ENCODE data around the gene CPNE6.

CPNE6 gene

DNA sequence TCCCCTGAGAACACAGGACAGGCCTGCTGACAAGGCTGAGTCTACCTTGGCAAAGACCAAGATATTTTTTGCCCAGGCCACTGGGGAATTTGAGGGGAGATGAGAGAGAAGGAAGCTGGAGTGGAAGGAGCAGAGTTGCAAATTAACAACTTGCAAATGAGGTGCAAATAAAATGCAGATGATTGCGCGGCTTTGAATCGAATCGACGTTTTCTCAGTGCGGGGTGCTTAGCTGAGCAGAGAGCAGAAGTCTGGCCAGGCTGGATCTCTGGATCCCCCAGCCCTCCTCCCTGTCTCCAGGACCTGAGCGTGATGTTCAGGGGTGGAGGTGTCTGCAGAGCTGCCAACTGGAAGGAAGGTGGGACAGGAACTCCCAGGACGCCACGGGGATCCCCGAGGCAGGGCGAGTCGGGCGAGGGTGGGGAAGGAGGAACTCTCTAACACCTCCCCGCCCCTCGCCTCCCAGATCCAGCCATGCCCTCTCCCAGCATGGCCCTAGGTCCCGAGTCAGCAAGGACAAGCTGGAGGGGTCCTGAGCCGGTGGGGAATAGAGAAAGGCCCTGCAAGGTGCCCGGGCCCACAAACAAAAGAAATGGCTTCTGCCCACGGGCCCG, 20.1 kb upstream of the CPNE6 start:
- Mint-ChIP-seq H3K9me3 (no peaks in the 10 kb centered on the region), H3K27me3 (peaks cover 54% of the 10 kb centered on the region), H3K27ac (peak overlapping the region; percentile 45 to 89), H3K4me1 (peaks cover 23% of the 10 kb centered on the region), H3K4me3 (peak overlapping the region; percentile 59 to 80)
- DNase-seq (no peak), ATAC-seq (peak; percentile 2)

DNA sequence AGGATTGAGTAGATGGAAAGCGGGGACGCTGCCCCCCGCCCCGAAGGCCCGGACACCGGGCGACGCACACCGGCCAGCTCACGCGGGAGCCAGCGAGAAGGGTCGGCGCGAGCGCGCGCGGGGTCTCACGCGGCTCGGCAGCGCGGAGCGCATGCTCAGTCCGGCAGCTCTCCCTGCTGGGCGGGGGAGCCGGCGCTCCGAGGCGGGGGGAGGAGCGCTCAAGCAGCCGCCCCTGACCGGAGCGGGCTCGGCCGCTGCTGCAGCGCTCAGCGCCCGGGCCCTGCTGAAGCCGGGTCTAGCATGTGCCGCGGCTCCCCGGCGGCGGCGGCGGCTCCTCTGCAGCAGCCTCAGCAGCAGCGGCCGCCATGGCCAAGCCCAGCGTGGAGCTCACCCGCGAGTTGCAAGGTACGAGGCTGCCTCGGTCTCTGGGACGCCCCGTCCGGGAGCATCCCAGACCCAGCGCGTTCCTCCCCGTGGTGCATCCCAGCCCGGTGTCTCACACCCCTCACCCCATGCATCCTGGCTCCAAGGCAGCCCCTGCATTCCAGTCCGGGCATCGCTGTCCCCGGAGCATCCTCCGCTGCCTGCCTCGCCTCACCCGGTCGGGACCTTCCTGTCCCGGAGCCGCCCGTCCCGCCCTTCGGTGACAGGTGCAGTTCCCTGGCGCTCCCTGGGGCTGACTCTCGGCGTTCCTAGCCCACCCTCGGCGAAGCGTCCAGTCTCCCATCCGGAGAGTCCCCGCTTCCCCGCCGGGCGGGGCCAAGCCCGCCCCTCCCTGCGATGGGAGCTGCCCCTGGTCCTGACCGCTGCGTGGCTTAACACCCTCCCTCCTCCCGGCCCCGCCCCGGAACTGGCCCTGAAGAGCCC, 19.3 kb upstream of the CPNE6 start, which contains the start of gene CARMIL3:
CARMIL3 (plus strand) TSS at position 221 of the 867 bp plus-strand sequence; CDS start at position 366, 145 bp downstream.
- H3K4me1 Mint-ChIP-seq = peaks cover 23% of the 10 kb centered on the region
- peak; percentile 58 to 59 for DNase-seq
- H3K9me3 Mint-ChIP-seq = no peaks in the 10 kb centered on the region
- peak within 1 kb of the TSS; percentile 45 to 89 for H3K27ac Mint-ChIP-seq
- H3K4me3 Mint-ChIP-seq = peak within 1 kb of the TSS; percentile 80 to 83
- peak; percentile 66 for ATAC-seq
- peaks cover 54% of the 10 kb centered on the region for H3K27me3 Mint-ChIP-seq

DNA sequence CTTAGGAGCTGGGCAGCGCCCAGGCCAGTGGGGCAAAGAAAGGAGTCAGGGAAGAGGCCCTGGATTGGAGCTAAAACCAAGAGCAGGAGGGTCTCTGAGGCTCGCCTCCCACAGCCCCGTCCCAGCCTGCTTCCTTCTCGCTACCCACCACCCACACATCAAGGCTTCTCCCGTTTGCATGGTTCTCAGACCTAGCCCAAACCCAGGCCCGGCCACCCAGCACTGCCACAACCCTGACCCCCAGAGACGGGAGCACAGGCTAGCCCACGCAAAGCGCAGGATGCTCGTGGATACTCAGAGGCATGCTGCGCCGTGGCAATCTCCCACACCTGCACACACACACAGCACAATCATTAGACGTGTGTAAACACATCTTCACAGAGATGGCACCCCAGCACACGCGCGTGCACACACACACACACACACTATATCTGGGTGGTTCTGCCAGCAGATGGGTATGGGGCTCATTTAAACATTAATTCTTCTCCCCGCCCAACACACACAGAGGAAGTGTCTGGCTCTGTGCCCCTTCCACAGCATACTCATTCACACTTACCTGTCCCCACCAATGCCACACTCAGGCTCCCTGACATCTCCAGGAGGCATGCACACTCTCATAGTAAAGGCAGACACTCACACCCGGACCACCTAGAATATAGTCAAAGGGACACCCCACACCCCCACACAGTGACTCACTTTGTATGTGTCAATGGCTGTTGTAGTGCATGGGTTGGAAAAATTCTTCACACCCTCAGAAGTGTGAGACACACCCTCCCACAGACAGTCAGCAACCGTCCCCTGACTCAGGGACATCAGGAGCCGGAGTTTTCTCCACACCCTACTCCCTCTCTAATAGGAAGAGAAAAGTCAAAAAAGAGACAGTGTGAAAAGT, 18.5 kb upstream of the CPNE6 start:
- Mint-ChIP-seq H3K27me3 (peaks cover 54% of the 10 kb centered on the region), H3K9me3 (no peaks in the 10 kb centered on the region), H3K4me1 (peaks cover 23% of the 10 kb centered on the region), H3K4me3 (peak overlapping the region; percentile 78 to 83), H3K27ac (peak overlapping the region in 1 of 2 donors; percentile 36)
- ATAC-seq (peak; percentile 87), DNase-seq (peak; percentile 48 to 67)

DNA sequence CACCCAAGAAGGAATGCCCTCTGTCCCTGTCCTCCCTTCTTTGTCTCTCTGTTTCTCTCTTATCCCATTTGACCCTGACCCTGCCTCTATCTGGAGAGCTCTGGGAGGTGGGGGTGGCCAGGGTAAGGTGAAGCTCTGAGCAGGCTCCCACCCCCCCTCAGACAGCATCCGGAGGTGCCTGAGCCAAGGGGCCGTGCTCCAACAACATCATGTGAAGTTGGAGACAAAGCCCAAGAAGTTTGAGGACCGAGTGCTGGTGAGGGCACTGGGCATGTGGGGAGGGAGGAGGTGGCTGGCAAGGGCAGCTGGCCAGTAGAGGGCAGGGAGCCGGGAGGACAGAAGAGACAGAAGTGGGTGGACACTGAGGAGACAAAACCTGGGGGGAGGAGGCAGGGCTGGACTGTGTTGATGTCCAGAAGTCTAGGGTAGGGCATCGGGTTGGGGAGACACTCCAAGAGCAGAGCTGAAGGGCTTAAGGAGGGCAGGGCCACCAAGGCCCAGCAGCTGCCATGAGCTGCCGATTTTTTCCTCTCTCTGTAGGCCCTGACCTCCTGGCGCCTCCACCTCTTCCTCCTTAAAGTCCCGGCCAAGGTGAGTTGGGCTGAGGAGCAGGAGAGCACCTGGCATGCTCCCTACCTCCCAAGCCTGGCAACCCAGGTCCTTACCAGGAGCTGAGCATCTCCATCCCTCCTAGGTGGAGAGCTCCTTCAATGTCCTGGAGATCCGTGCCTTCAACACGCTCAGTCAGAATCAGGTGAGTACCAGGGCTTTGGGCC, 17.6 kb upstream of the CPNE6 start:
- Mint-ChIP-seq H3K4me1 (peaks cover 28% of the 10 kb centered on the region), H3K27me3 (peaks cover 52% of the 10 kb centered on the region), H3K9me3 (no peaks in the 10 kb centered on the region), H3K4me3 (peak overlapping the region in 1 of 2 donors; percentile 83), H3K27ac (peak overlapping the region; percentile 7 to 36)
- no peak for DNase-seq
- peak; percentile 2 for ATAC-seq

DNA sequence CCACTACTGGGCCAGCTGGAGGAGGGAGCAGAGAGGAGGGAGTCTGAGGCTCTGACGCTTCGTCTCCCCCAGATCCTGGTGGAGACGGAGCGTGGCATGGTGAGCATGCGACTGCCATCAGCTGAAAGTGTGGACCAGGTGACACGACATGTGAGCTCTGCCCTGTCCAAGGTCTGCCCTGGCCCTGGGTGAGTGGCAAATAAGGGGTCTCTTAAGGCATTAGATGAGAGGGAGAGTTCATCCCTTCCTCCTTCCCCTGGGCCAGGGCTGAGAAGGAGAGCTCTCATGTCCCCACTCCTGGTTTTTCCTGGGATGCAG, 17.1 kb upstream of the CPNE6 start:
- ATAC-seq = no peak
- H3K4me1 Mint-ChIP-seq = peaks cover 28% of the 10 kb centered on the region

DNA sequence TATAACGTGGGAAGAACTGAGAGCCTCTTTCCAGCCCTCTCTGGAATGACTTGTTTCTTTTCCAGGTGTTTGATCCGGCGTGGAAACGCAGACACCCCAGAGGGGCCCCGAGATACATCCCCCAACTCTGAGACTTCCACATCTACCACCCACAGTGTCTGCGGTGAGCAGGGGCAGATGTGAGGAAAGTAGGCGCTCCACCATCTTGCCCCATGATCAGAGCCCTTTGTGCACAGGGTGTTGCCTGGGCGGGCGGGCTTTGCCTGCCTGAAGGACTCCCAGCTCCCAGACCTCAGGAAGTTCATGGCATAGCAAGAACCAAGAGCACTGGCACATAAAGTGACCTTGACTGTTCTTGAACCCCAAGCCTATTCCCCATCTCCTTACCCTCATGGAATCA, 16.7 kb upstream of the CPNE6 start:
- H3K27ac Mint-ChIP-seq = no peak overlapping the region
- peaks cover 46% of the 10 kb centered on the region for H3K27me3 Mint-ChIP-seq
- ATAC-seq (no peak), DNase-seq (no peak)
- H3K4me1 Mint-ChIP-seq = peaks cover 28% of the 10 kb centered on the region
- no peaks in the 10 kb centered on the region for H3K9me3 Mint-ChIP-seq
- H3K4me3 Mint-ChIP-seq = no peak overlapping the region

More for the DNA sequence above, 17.1 kb upstream of the CPNE6 start:
- Mint-ChIP-seq H3K9me3 (no peaks in the 10 kb centered on the region), H3K27me3 (peaks cover 46% of the 10 kb centered on the region), H3K27ac (no peak overlapping the region), H3K4me3 (no peak overlapping the region)
- DNase-seq = no peak

DNA sequence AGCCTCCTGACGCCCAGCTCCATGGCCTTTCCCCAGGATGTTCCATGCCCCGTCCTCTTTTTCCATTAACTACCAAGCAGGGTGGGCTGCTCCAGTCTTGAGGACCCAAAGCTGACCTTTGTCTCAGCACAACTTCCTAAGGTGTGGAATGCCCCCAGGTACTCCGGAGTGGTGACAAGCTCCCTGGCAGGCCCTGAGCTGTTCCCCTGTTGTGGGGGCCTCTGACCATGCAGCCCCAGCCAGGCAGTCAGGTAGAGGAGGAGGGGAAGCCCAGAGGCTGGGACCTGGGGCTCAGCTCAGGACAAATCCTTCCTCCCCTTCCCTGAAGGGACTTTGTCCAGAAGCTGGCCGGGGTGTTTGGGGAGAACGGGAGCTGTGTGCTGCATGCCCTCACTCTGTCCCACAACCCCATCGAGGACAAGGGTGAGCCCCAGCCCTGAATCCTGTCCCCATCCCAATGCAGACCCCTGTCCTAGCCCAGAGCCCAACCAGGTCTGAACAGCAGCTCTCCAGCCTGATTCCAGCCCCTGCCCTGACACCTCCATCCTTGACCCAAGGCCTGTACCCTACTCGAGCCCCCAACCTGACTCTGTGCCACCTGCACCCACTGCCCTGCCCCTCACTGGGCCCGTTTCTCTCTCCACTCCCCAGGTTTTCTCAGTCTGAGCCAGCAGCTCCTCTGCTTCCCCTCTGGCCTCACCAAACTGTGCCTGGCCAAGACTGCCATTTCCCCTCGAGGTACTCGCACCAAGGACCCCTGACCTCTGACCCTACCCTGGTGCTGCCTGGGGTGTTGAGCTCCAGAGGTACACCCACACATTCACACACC, 15.2 kb upstream of the CPNE6 start:
- ATAC-seq (no peak), DNase-seq (no peak)
- H3K27me3 Mint-ChIP-seq = peaks cover 31% of the 10 kb centered on the region
- H3K9me3 Mint-ChIP-seq = no peaks in the 10 kb centered on the region
- no peak overlapping the region for H3K4me3 Mint-ChIP-seq
- H3K27ac Mint-ChIP-seq = no peak overlapping the region
- H3K4me1 Mint-ChIP-seq = peaks cover 23% of the 10 kb centered on the region

DNA sequence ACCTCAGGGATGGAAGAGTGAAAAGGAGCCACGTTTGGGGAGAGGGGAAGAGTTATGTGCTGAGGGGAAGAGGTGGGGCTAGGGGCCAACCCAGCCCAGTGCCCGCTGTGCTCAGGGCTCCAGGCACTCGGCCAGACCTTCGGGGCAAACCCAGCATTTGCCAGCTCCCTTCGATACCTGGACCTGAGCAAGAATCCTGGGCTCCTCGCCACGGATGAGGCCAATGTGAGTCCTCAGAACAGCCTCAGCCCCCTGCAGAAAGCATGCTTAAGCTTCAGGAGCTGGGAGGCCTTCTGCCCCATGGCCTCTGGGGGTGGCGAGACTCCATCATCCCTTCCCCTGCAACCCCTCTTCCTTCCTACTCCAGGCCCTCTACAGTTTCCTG, 14.6 kb upstream of the CPNE6 start:
- no peak for DNase-seq
- peaks cover 31% of the 10 kb centered on the region for H3K27me3 Mint-ChIP-seq
- no peak for ATAC-seq
- no peaks in the 10 kb centered on the region for H3K9me3 Mint-ChIP-seq
- peak overlapping the region in 1 of 2 donors; percentile 47 for H3K27ac Mint-ChIP-seq
- H3K4me1 Mint-ChIP-seq = peaks cover 21% of the 10 kb centered on the region
- H3K4me3 Mint-ChIP-seq = no peak overlapping the region

DNA sequence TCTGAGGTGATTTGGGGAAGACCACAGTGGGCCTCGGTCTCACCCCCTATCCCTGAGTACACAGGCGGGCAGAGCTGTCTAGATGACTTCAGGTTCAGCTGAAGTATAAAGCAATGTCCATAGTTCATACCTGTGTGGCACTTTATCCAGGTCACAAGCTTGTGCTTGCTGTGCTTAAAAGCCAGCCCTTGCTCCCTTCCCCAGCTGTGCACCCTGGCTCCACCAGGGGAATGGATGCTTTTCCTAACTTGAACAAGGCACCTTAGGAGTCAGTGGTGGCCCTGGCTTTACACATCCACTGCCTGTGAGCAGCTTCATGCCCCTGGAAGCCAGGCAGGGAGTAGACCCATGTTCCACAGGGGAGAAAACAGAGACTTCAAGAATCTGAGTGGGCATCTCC, 14.1 kb upstream of the CPNE6 start:
- Mint-ChIP-seq H3K27ac (peak overlapping the region; percentile 23 to 47), H3K27me3 (peaks cover 31% of the 10 kb centered on the region), H3K9me3 (no peaks in the 10 kb centered on the region), H3K4me1 (peaks cover 21% of the 10 kb centered on the region), H3K4me3 (no peak overlapping the region)
- DNase-seq (no peak), ATAC-seq (no peak)

DNA sequence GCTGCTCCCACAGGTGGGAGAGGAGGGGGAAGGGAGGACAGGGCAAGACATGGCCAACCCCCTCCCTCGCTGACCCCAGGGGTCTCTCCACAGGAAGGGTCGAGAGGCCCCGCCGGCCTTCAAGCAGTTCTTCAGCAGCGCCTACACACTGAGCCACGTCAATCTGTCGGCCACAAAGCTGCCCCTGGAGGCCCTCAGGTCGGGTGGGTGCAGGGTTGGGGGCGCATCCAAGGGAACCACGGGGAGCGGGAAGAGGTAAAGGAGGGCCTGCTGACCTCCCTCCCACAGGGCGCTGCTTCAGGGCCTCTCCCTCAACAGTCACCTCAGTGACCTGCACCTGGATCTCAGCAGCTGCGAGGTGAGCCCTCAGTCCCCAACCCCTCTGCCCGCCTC, 13.5 kb upstream of the CPNE6 start:
- peaks cover 29% of the 10 kb centered on the region for H3K27me3 Mint-ChIP-seq
- ATAC-seq (no peak), DNase-seq (no peak)
- H3K4me1 Mint-ChIP-seq = peaks cover 18% of the 10 kb centered on the region
- no peaks in the 10 kb centered on the region for H3K9me3 Mint-ChIP-seq
- H3K27ac Mint-ChIP-seq = peak overlapping the region; percentile 94 to 95
- no peak overlapping the region for H3K4me3 Mint-ChIP-seq

DNA sequence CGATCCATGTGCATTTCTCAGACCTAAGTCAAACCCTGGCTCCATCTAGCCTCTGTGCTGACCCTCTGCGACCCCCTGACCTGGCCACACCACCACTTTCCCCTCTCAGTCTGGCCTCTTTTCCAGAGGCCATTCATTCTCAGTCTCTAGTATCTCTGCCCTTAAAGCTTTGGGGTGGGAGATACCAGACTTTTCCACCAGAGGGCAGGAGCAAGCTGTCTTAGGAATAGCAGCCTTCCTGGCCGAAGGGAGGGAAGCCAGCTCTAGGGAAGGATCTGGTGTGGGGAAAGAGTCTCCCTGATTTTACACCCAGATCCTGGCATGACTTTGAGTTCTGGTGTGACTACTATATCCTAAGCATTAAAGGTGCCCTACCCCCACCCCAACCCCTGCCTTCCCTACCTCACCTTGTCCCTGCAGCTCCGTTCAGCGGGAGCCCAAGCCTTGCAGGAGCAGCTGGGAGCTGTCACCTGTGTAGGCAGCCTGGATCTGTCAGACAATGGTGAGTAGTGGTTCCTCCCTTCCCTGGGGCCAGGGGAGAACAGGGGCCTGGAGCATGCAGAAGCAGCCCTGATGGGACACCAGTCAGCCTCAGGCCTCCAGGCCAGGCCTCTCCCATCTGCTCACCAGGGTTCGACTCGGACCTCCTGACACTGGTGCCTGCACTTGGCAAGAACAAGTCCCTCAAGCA, 13.0 kb upstream of the CPNE6 start:
- Mint-ChIP-seq H3K27ac (peak overlapping the region; percentile 94 to 95), H3K4me1 (peaks cover 18% of the 10 kb centered on the region), H3K9me3 (no peaks in the 10 kb centered on the region), H3K4me3 (no peak overlapping the region), H3K27me3 (peaks cover 23% of the 10 kb centered on the region)
- ATAC-seq = peak; percentile 53
- DNase-seq = peak; percentile 40 to 60

DNA sequence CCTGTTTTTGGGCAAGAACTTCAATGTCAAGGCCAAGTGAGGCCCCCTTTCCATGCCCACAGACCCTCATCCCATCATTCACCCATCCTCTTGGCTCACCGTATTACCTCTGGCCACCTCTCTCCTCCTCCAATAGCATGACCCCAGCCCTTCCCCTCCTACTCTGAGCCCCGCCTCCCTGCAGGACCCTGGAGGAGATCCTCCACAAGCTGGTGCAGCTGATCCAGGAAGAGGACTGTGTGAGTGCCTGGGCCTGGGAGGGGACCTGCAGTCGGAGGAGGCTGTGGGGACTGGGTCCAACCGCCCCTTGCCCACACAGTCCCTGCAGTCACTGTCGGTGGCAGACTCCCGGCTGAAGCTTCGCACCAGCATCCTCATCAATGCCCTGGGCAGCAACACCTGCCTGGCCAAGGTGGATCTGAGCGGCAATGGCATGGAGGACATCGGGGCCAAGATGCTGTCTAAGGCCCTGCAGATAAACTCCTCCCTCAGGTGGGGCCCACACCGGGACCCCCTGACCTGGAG, 12.3 kb upstream of the CPNE6 start:
- ATAC-seq (no peak), DNase-seq (no peak)
- H3K27ac Mint-ChIP-seq = no peak overlapping the region
- no peak overlapping the region for H3K4me3 Mint-ChIP-seq
- H3K9me3 Mint-ChIP-seq = no peaks in the 10 kb centered on the region
- peaks cover 17% of the 10 kb centered on the region for H3K27me3 Mint-ChIP-seq
- peaks cover 12% of the 10 kb centered on the region for H3K4me1 Mint-ChIP-seq

DNA sequence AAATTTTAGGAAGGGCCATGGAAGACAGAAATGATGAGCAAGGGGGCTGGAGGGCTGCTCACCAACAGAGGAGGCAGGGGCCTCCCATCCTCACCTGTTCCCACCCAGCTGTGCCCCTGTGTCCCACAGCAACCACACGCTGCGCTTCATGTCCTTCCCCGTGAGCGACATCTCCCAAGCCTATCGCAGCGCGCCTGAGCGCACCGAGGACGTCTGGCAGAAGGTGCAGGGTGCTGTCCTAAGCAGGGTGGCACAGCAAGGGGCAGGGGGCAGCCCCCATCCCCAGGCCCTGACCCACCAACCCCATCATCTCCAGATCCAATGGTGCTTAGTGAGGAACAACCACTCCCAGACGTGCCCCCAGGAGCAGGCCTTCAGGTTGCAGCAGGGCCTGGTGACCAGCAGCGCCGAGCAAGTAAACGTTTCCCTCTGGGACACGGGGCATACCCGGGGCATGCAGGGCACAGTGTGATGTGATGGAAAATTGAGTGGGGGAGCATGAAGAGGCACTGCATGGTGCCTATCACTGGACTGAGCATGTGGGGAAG, 11.4 kb upstream of the CPNE6 start:
- no peak for ATAC-seq
- Mint-ChIP-seq H3K27me3 (peaks cover 8% of the 10 kb centered on the region), H3K4me1 (peaks cover 12% of the 10 kb centered on the region), H3K9me3 (no peaks in the 10 kb centered on the region), H3K27ac (peak overlapping the region in 1 of 2 donors; percentile 69), H3K4me3 (no peak overlapping the region)
- no peak for DNase-seq
